ENCODE results near the gene SLX1A.
"Not testable (repeated sequence)": the region's sequence is repeated elsewhere in the genome, so short reads cannot be mapped to it uniquely, and the experiment has no call there.

DNA sequence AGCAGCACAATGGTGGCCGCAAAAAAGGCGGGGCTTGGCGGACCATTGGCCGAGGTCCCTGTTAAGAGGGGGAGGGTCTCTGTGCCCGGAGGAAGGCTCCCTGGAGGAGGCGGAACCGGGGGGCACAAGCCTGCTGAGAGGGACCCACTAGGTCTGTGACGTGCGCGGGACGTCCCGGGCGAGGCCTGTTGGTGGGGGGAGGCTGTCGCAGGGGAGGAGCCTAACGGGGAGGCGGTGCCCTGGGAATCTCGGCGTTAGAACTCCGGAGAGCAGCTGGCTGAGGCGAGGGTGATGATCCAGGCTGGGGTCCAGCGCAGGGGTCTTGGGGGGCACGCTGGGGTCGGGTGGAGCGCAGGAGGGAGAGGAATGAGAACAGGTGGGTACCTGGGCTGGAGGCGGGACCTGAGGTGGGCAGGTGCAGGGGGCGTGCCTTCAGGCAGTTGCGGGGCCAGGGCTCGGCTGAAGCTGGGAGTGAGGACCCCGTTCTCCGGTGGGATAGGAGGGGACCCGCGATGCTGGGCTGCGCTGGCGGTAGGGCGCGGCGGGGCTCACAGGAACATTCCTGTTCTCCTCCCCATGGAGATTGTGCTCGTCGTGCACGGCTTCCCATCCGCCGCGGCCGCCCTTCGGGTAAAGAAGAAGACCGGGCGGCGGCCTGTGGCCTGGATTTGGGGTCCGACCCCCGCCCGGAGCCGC is 12.0 kb downstream of the SLX1A start:
- TF ChIP-seq, protein P1, sequence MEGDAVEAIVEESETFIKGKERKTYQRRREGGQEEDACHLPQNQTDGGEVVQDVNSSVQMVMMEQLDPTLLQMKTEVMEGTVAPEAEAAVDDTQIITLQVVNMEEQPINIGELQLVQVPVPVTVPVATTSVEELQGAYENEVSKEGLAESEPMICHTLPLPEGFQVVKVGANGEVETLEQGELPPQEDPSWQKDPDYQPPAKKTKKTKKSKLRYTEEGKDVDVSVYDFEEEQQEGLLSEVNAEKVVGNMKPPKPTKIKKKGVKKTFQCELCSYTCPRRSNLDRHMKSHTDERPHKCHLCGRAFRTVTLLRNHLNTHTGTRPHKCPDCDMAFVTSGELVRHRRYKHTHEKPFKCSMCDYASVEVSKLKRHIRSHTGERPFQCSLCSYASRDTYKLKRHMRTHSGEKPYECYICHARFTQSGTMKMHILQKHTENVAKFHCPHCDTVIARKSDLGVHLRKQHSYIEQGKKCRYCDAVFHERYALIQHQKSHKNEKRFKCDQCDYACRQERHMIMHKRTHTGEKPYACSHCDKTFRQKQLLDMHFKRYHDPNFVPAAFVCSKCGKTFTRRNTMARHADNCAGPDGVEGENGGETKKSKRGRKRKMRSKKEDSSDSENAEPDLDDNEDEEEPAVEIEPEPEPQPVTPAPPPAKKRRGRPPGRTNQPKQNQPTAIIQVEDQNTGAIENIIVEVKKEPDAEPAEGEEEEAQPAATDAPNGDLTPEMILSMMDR (IDR thresholded peaks at IDR 0.05), result not testable (repeated sequence)
- not testable (repeated sequence) for TF ChIP-seq POLR2AphosphoS5 (IDR thresholded peaks at IDR 0.05; ENCODE audit: insufficient read depth in 1 of 2, low read depth in 1 of 2); POLR2A (IDR thresholded peaks at IDR 0.05)

All from vagina (tissue), 2 donors.